GM18502 (cell line): Measurements from ENCODE around the gene CDH23.

ENCODE experiments used
- ATAC-seq: cut with Tn5 transposase; IDR thresholded peaks from one replicate; pipeline ENCODE4 v1.9.1; 2021; ENCODE audit warnings: mild to moderate bottlenecking; ENCODE audit not compliant: unreplicated experiment, poor library complexity

Gene CDH23

GRCh38 chr10:71413581-71413980, 16.9 kb downstream of the CDH23 start:
- ATAC-seq = no peak

- no peak for ATAC-seq
Measured at GRCh38 chr10:71414359-71414758, 17.6 kb downstream of the CDH23 start.

DNA sequence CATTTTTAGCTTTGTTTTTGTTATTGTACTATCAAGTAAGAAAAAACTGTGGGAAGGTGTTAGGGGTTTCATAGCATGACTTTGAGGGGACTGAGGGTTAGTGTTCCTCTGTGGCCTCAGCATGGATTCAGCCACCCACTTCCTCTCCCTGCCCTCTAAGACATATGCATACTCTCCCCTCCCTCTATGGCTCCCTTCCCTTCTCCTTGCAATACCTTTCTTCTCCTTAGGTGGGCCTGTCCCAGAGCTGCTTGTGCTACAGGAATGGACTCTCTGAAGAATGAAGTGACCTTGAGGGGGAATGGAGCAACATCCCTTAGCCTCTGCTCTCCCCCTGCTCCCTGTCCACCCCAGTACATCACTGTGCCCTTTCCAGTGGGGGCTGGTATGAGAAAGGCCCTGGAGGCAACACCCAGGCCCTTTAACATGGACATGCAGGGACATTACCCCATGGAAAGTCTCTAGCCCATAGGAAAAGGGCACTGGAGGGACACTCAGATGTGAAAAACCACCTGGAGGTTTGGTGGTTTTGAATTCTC, 22.4 kb downstream of the CDH23 start:
- no peak for ATAC-seq

- no peak for ATAC-seq
Measured at GRCh38 chr10:71419750-71420149, 23.0 kb downstream of the CDH23 start.

DNA sequence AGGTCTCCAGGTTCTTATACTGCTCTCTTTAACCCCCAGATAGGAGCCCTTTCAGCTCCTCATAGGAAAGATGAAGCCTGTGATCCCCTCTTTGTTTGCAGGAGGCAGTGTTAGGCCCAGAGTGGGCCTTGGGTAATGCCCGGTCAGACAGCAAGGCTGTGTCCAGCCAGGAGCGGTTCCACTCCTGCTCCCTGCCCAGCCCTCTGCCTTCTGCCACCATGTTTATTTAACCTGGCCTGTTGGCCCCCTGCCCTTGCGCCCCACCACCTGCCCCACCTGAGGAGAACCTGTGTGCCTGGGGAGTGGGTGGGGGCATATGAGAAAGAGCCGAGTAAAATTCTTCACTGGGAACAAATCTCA, 24.3 kb downstream of the CDH23 start:
- ATAC-seq = no peak

- no peak for ATAC-seq
Measured at GRCh38 chr10:71423250-71423649, 26.5 kb downstream of the CDH23 start.

- no peak for ATAC-seq
Measured at GRCh38 chr10:71423901-71424300, 27.2 kb downstream of the CDH23 start.

- no peak for ATAC-seq
Measured at GRCh38 chr10:71424496-71425194, 27.9 kb downstream of the CDH23 start.

- no peak for ATAC-seq
Measured at GRCh38 chr10:71426058-71426605, 29.4 kb downstream of the CDH23 start.

GRCh38 chr10:71427246-71427645, 30.5 kb downstream of the CDH23 start:
- ATAC-seq = no peak

DNA sequence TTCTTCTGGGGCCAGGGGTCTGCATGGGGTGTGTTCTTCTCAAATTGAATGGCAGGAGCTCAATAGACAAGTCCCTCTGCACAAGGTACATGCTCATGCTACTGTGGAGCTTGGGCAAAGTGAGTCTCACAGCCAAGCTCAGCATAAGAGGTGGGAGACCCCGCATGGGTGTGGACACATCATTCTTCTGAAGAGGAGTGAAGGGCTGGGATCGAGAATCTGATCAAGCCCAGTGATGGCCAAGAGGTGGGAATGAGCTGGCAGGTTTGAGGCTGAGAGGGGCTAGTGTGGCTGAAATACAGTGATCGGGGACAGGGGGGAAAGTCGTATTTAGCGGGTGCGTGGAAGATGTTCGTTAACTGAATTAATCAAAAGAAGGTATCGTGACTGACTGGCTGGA, 32.6 kb downstream of the CDH23 start:
- no peak for ATAC-seq

GRCh38 chr10:71429929-71430328, 33.2 kb downstream of the CDH23 start:
- no peak for ATAC-seq

GRCh38 chr10:71431239-71432100, 34.8 kb downstream of the CDH23 start:
- ATAC-seq = no peak

GRCh38 chr10:71432101-71432905, 35.6 kb downstream of the CDH23 start:
- ATAC-seq = no peak

DNA sequence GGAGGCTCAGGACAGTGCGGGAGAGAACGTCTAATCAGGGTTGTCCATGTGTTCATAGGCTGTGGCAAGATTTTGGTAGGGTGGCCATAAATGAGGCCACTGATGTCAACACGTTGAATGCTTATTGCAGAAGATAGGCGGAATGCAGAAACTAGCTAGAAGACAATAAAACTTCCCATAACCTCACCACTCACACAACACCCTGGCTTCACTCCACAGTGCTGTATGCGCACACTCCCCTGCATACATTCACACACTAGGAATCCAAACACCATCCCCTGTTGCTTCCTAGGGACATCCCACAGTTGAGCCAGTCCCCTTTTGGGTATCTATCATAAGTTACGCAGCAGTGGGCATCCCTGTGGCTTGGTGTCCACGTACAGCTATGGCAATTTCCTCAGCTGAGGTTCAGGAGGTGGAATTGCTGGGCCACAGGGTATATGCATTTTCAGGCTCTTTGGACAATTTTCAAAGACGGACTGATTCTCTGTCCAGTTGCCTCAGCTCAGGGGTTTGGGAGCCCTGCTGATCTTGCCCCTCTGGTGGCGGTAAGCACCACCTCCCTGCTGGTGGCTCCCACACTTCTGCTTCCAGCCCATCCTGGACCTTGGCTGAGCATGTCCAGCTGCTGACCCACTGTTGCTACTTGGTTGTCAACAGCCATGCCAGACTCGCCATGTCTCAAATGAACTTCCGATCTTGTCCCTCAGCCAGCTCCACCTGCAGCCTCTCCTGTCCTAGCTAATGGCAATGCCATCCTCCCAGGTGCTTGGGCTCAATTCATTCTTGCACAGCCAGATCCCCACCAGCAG, 36.4 kb downstream of the CDH23 start:
- no peak for ATAC-seq

- ATAC-seq = no peak
Measured at GRCh38 chr10:71433768-71434744, 37.3 kb downstream of the CDH23 start.

- ATAC-seq = no peak
Measured at GRCh38 chr10:71434760-71435394, 38.2 kb downstream of the CDH23 start.
